Midbrain (tissue), 1 donor: ENCODE results near the gene DCAF11.

Experiments used
- DNase-seq: peaks from one replicate; lab custom pipeline; 2025; lab: John Stamatoyannopoulos, UW

DCAF11 gene

DNA sequence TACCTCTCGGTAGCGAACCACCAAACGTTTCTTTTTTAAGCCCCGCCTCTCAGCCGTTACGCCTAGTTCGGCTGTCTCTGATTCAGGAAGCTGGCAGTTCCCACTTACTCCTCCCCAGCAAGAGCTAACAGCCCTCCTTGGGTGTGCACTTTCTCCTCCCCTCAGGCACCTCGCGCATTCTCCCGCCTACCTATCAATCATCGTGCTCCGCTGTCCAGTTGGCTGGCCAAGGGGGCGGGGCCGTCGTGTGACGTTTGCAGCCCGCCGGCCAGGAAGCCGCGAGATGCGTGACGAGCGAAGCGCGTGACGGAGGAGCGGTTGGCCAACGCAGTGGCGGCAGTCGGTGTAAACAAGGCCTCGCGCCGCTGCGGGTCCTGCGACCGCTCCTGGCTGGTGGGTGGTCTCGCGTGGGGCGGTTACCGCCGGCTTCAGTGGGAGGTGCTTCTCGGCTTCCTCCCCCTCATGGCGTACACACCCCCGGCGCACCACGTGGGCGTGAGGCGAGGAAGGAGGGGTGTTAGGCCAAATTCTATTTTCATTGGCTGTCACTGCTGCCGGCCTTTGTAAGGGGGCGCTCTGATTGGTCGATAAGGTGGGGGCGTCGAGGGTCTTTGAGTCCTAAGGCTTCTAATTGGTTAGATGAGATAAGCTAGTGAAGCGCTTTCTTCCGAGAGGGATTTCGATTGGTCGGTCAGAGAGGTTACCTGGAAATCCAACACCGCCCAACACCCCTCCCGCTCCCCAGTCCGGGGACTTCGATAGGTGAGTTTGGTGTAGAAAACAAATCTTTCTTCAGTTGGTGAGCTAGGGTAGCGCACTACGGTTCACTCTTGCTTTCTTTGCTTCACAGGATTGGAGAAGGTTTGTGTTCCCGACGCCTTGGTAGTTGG, at the start of gene DCAF11, which contains the start of gene NRL:
Gene DCAF11 (plus strand): TSS at position 246 of the 890 bp plus-strand sequence. CDS start 818 bp downstream, outside the sequence.
Gene NRL (minus strand): TSS at position 418 of the 890 bp plus-strand sequence. CDS start 32,101 bp downstream, outside the sequence.
- DNase-seq = peak; percentile 99

DNA sequence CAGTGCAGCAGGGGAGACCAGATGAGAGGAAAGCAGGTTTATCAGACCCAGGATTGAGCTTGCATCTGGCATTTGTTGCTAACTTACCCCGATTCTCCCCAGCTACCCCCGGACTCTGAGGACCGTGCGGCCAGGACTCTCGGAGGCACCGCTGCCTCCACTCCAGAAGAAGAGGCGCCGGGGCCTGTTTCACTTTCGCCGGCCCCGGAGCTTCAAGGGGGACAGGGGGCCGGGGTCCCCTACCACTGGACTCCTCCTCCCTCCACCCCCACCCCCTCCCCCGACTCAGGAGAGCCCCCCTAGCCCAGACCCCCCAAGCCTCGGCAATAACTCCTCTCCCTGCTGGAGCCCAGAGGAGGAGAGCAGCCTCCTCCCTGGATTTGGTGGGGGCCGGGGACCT, 49.7 kb upstream of the DCAF11 start:
- DNase-seq = no peak

- DNase-seq = no peak
These were observed 49.2 kb upstream of the DCAF11 start for GRCh38 chr14:24065408-24065807.

DNA sequence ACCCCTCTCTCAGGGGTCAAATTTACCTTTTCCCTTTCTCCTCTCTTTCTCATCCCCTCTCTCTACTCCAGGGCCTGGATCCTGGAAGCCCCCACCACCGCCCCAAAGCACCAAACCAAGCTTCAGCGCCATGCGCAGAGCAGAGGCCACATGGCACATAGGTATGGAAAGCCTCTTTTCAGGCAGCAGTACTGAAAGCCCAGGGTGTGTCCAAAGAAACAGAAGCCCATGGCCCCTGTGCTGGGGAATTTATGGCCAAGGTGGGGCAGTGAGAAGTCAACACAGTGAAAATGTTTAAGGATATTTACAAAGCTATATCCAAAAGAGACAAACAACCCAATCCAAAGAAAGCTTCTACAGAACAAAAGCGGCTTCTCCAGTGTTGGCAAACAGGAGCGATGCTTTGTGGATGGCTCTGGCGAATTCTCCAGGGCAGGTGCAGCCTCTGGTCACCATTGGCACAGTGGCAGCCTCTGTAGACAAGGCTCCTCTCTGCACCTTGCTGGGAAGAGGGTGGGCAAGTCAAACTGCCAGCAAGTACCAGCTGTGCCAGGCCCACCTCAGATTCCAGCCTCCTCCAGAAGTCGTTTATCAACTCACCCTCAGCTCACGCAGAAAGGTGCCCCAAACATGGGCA, 48.0 kb upstream of the DCAF11 start:
- no peak for DNase-seq

DNA sequence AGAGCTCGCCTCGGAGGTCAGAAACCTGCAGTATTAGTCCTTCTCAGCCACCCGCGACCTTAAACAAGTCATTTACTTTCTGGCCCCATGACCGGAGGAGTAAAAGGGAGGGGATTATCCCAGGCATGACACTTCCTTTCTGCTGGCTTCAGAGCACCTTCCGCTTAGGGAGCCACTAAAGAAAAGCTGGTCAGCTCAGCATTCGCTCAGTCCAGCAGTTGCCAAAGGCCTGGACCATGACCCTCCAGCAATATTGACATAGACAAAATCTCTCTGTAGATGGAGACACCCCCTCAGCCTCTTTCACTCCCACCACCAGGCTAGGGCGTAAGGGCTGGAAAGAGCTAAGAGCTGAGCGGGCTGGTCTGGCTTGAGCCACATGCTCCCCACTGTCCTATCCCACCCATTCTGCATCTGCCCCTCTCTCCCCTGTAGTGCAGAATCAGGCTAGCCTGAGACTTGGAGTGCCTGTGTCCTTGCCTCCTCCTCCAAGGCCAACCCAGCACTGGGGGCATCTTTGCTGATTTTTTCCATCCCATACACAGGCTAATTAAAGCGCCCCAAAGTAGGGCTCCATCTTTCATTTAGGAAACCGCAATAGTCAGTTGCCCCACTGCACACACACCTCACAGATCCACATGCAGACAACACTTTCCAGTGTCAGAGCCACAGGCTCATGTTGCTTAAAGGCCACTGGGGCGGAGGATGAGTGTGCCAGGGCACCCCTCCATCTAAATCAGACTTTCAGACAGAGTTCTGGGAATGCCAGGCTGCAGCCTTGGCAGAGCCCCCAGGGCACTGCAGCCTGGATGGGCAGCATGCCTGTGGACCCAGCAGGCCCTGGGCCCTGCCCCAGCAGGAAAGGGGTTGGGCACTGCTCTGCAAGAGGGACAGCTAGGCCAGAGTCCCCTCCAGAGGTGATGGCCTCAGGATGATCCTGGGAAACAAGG, 47.2 kb upstream of the DCAF11 start:
- no peak for DNase-seq

GRCh38 chr14:24068711-24069410, 45.7 kb upstream of the DCAF11 start:
- no peak for DNase-seq

DNA sequence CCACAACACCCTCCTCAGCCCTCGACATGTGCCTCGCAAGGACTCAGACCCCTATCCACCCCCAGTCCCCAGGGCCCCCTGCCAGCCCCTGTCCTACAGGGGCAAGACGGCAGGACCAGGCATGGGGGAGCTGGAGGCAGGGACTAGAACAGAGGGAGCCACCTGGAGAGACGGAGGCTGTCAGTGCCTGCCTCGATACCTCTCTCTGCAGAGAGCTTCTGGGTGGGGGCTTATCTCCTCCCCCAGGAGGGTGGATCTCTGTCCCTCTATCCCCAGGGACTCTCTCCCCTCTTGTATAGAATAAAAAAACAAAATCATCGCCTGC, 45.2 kb upstream of the DCAF11 start:
- DNase-seq = no peak

DNA sequence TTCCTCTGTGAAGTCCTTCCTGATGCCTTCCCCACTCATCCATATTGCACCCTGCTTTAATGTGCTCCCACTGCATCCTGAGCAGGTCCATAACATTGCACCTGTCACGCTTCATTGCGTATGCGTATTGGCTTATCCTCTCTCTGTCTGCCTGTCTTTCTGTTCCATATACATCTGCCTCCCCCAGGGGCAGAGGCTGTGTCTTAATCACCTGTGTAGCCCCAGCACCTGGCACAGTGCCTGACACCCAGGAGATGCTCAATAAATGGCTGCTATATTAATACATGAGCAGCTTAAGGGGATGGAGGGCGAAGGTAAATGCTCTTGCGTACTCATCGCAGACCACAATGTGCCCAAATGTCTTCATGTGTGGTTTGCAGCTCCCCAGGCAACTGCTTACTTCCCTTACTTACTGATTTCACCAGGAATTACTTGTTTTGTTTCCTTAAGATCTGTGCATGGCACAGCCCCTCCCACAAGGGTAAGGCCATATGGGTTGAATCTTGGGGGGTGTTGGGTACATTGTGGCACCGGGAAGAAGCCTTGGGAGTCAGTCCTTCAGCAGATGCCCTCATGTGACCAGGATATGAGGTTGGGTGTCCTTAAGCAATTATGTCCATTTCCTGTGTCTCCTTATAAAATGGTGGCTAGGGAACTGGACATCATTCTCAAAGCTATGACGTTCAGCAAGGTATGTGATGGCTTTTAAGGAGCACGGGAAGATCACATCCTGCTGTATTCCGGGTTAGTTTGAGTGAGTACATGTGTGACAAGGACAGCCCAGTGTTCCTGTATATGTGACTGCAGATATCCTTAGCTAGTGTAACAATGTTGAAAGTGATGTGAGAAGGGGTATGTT, 44.1 kb upstream of the DCAF11 start:
- no peak for DNase-seq

DNA sequence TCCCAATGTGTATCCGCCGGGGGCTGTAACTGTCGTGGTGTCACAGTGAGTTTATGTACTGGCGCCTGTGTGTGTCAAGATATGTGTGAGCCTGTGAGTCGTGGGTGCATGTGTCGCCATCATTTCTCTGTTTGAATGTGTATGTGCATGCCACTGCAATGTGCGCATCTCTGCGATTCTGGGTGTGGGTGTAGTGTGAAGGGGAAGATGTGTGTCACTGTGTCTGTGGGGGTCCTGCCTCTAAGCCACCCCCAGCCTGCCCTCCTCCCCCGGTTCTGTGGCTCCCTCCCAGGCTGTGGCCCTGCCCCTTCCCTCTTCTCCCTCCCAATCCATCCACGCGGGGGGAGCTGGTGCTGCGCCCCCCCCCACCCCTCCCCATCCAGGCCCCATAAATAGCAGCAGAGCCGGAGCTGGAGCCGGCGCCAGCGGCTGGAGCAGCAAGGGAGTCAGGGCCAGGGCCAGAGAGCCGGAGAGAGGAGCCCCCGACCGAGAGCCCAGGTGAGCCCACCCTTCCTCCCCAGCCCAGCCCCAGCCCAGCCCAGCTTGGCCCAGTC, 43.4 kb upstream of the DCAF11 start, which contains the start of gene CPNE6:
Gene CPNE6 (plus strand): TSS at position 419 of the 554 bp plus-strand sequence. CDS start 1,375 bp downstream, outside the sequence.
- DNase-seq = peak; percentile 24

DNA sequence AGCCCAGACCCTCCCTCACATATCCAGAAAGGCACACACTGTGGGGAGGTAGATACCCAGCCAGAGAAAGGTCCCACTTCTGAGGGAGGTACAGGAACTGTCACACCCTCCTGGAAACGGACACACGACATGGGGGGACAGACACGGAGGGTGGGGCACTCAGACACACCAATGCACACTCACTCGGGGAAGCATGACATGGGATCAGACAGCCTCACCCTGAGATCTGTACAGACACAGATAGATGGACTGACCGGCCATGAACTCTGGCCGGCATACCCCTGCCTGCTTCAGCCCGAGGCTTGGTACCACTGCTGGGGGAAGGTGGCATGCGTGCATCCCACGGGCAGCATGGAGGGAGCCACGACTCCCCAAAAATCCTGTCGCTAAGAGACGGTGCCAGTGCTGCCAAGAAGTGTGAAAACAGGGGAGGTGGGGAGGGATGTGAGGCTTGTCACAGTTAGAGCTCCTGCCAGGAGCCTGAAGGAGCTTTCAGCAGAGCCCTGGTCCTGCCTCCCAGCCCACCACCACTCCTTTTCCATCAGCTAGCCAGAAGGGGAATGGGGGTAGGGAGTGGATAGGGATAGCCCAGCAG, 42.6 kb upstream of the DCAF11 start:
- DNase-seq = no peak

GRCh38 chr14:24072436-24072835, 42.1 kb upstream of the DCAF11 start:
- DNase-seq = peak; percentile 16

GRCh38 chr14:24072881-24073877, 41.4 kb upstream of the DCAF11 start:
- no peak for DNase-seq

DNA sequence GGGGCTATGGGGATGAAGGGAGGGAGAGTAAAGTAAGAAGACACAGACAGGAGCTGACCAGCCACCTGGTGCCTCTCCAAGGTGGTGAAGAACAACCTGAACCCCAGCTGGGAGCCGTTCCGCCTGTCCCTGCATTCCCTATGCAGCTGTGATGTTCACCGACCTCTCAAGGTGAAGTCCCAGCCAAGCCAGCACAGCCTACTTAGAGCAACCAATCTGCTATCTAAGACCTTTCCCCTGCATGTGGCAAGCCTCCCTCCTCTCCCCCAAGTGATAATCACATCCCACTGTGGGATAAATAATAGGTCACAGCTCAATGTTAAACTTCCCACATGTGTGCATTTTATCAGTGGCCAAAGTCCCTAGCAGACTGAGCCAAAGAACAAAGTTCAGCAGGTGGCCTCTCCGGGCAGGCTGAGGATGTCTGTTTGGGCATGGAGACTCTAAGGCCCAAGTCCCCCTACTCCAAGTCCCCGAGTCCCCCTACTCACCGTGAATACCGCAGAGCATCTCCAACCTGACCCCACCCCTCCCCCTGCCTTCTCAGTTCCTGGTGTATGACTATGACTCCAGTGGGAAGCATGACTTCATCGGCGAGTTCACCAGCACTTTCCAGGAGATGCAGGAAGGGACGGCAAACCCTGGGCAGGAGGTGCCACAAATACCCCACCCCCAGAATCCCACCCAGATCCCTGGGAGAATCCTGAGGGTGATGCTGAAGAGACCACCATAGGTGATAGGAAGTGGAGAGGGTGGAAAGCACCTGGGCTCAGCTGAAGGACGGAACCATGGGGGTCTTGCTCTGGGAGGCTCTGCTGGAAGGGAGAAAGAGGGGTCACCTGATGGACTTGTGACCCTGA, 39.7 kb upstream of the DCAF11 start:
- DNase-seq = no peak

- DNase-seq = no peak
These were observed 38.9 kb upstream of the DCAF11 start for GRCh38 chr14:24075485-24076301.

GRCh38 chr14:24076302-24076601, 38.3 kb upstream of the DCAF11 start:
- no peak for DNase-seq

GRCh38 chr14:24077086-24077485, 37.5 kb upstream of the DCAF11 start:
- DNase-seq = no peak

GRCh38 chr14:24078146-24078545, 36.4 kb upstream of the DCAF11 start:
- DNase-seq = no peak
